ENCODE data around the gene DRC7. TPM values are rescaled to one million over a fixed set of nuclear protein-coding genes. Genes with fewer than 3 reads are reported as not detected.

The DRC7 gene
- total RNA-seq, 1 donor from 2014 or later = 0.16 TPM

DNA sequence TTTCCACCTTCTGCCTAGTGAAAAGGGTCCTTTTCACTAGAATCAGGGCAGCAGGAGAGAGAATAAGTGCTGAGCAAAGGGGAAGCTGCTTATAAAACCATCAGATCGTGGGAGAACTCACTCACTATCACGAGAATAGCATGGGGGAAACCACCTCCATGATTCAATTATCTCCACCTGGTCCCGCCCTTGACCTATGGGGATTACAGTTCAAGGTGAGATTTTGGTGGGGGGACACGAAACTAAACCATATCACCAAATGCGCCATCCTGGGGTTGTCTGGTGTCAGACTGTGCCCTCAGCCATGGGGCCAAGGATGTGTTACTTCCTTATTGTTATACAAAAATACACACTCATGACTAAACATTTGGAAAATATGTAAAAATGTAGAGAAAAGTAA, 30.5 kb downstream of the DRC7 start:
- no peaks in the 10 kb centered on the region for H3K36me3 Mint-ChIP-seq (ENCODE audit: low read depth)
- no peak overlapping the region for H3K27ac Mint-ChIP-seq (ENCODE audit: unreplicated experiment)
- no peaks in the 10 kb centered on the region for H3K27me3 Mint-ChIP-seq (ENCODE audit: low read depth)
- TF ChIP-seq, protein P1, sequence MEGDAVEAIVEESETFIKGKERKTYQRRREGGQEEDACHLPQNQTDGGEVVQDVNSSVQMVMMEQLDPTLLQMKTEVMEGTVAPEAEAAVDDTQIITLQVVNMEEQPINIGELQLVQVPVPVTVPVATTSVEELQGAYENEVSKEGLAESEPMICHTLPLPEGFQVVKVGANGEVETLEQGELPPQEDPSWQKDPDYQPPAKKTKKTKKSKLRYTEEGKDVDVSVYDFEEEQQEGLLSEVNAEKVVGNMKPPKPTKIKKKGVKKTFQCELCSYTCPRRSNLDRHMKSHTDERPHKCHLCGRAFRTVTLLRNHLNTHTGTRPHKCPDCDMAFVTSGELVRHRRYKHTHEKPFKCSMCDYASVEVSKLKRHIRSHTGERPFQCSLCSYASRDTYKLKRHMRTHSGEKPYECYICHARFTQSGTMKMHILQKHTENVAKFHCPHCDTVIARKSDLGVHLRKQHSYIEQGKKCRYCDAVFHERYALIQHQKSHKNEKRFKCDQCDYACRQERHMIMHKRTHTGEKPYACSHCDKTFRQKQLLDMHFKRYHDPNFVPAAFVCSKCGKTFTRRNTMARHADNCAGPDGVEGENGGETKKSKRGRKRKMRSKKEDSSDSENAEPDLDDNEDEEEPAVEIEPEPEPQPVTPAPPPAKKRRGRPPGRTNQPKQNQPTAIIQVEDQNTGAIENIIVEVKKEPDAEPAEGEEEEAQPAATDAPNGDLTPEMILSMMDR (conservative IDR thresholded peaks at IDR 0.05) = no peak
- DNase-seq (ENCODE audit: low read depth, low spot score) = no peak
- H3K9me3 Mint-ChIP-seq = no peaks in the 10 kb centered on the region
- H3K4me3 Mint-ChIP-seq = no peak overlapping the region
- H3K4me1 Mint-ChIP-seq = no peaks in the 10 kb centered on the region

DNA sequence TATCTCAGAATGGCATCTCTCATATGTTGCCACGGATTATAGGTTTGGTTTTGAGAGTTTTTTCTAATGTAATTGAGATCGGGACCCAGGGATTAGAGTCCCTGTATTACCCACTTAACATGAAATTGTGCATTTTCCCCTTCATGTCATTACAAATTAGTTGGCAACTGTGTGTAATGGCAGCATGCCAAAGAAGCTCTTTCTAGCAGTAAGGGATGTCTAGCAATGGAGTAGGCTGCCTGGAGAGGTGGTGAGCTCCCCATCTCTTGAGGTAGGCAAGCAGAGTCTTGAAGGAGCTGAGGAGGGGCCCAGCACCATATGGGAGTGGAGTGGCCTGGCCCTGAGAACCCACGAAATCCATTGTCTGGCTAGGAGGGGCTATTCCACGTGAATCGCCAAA, 30.9 kb downstream of the DRC7 start:
- Mint-ChIP-seq H3K27me3 (ENCODE audit: low read depth) (no peaks in the 10 kb centered on the region), H3K9me3 (no peaks in the 10 kb centered on the region), H3K4me1 (no peaks in the 10 kb centered on the region), H3K4me3 (no peak overlapping the region), H3K36me3 (ENCODE audit: low read depth) (no peaks in the 10 kb centered on the region), H3K27ac (ENCODE audit: unreplicated experiment) (no peak overlapping the region)
- TF ChIP-seq, protein P1 (conservative IDR thresholded peaks at IDR 0.05) = no peak
- no peak for DNase-seq (ENCODE audit: low read depth, low spot score)

DNA sequence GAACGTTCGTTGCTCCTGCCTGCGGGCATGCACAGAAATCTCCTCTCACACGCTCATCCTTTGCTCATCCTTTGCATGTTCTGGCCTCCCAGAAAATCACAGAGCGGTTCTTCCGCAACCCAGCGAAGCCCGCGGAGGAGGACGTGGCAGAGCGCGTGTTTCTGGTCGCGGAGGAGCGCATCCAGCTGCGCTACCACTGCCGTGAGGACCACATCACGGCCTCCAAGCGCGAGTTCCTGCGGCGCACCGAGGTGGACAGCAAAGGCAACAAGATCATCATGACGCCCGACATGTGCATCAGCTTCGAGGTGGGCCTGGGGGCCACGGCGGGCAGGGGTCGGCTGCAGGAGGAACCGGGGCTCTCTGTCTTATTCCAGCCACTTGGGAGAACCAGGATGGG, 31.4 kb downstream of the DRC7 start:
- Mint-ChIP-seq H3K36me3 (ENCODE audit: low read depth) (no peaks in the 10 kb centered on the region), H3K4me1 (no peaks in the 10 kb centered on the region), H3K9me3 (no peaks in the 10 kb centered on the region), H3K27ac (ENCODE audit: unreplicated experiment) (no peak overlapping the region), H3K4me3 (no peak overlapping the region), H3K27me3 (ENCODE audit: low read depth) (no peaks in the 10 kb centered on the region)
- DNase-seq (ENCODE audit: low read depth, low spot score) = no peak
- TF ChIP-seq, protein P1 (conservative IDR thresholded peaks at IDR 0.05) = no peak

DNA sequence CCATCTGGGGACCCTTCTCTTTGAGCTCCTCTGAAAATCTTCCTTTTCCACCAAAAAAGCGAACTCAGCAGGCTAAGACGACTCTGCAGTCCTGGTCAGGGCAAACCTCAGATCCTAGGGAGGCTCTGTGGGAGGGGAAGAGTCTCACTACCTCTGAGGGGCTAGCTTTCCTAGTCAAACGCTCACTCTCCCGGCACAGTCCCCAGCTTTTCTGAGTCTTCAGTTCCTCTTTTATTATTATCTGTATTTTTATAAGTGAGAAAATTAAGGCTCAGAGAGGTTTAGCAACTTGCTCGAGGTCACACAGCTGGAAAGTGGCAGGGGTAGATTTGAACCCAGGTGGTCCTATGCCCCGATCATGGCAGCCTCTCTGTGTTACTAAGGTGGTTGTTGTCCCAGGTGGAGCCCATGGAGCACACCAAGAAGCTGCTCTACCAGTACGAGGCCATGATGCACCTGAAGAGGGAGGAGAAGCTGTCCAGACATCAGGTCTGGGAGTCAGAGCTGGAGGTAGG, 31.9 kb downstream of the DRC7 start:
- DNase-seq (ENCODE audit: low read depth, low spot score) = no peak
- H3K36me3 Mint-ChIP-seq (ENCODE audit: low read depth) = no peaks in the 10 kb centered on the region
- H3K27me3 Mint-ChIP-seq (ENCODE audit: low read depth) = no peaks in the 10 kb centered on the region
- no peak overlapping the region for H3K4me3 Mint-ChIP-seq
- TF ChIP-seq, protein P1 (conservative IDR thresholded peaks at IDR 0.05) = no peak
- no peaks in the 10 kb centered on the region for H3K9me3 Mint-ChIP-seq
- H3K27ac Mint-ChIP-seq (ENCODE audit: unreplicated experiment) = no peak overlapping the region
- H3K4me1 Mint-ChIP-seq = no peaks in the 10 kb centered on the region

DNA sequence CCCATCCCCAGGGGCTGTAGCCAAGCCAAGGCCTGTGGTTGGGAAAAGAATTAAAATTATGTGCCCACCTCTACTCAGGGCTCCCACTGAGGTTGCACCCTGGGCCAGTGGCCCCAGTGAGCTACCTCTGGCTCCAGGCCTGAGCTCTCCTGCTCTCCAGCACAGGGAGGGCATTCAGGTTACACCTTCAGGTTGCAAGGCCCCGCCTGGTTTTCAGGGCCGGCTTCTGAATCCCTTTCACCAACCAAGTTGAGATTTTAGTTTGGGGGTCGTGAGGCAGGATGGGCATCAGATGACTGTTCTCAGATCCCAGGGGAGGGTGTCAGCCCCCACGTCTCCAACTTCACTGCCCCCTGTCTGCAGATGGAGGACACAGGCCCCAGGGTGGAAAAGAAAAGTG, 33.0 kb downstream of the DRC7 start:
- TF ChIP-seq, protein P1 (conservative IDR thresholded peaks at IDR 0.05) = no peak
- Mint-ChIP-seq H3K4me3 (no peak overlapping the region), H3K36me3 (ENCODE audit: low read depth) (peaks cover under 1% of the 10 kb centered on the region), H3K4me1 (no peaks in the 10 kb centered on the region), H3K9me3 (peaks cover under 1% of the 10 kb centered on the region), H3K27ac (ENCODE audit: unreplicated experiment) (no peak overlapping the region), H3K27me3 (ENCODE audit: low read depth) (no peaks in the 10 kb centered on the region)
- DNase-seq (ENCODE audit: low read depth, low spot score) = no peak
